Stimulated activated CD4-positive, alpha-beta T cell treated with anti-CD3 and anti-CD28 coated beads, Interleukin-4, amount 100 ng/mL, for 24 hours (primary cell): ENCODE data around the gene PLBD1.

Experiments
- DNase-seq: peaks from one replicate; pipeline ENCODE4 v3.0.0-alpha.2; 2020

PLBD1 gene

DNA sequence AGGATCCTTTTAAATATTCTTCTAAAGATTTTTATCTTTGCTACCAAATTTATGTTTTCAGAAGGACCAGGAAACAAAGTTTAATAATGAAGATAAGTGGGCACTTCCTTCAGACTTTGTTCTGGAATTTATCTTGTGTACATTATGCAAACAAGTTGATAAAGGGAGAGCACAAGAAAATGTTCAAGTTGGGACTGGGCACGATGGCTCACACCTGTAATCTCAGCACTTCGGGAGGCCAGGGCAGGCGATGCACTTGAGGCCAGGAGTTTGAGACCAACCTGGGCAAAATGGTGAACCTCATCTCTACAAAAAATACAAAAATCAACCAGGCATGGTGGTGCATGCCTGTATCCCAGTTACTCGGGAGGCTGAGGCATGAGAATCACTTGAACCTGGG, 4.6 kb downstream of the PLBD1 start:
- DNase-seq = no peak

DNA sequence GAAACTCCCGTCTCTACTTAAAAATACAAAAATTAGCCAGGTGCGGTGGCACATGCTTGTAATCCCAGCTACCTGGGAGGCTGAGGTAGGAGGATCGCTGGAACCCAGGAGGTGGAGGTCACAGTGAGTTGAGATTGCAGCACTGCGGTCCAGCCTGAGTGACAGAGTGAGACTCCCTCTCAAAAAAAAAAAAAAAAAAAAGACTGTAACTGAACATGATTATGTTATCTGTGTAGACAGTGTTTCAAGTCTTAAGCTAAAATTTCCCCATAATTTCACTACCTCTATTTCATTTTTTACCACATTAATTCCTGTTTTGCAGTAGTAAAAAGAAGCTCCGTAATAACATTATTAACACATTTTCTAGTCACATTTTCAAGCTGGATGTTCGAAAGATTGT, 5.4 kb downstream of the PLBD1 start:
- DNase-seq = no peak

DNA sequence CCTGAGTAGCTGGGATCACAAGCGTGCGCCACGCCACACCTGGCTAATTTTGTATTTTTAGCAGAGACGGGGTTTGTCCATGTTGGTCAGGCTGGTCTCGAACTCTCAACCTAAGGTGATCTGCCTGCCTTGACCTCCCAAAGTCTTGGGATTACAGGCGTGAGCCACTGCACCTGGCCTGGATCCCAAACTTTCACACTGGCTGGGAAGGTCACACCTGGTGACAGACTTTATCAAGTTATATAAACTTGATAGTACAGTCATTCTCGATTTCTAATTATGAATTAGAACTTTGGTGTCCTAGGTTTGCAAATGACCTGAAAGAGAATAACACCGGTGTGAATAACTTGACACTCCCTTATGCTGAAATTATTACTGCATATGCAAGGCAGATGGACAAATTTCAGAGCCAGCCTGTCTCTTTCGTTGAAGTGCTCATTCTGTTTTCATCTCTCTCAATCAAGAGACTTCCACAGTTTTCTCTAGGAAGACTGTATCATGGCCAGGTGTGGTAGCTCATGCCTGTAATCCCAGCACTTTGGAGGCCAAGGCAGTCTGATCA, 5.9 kb downstream of the PLBD1 start:
- DNase-seq = no peak

DNA sequence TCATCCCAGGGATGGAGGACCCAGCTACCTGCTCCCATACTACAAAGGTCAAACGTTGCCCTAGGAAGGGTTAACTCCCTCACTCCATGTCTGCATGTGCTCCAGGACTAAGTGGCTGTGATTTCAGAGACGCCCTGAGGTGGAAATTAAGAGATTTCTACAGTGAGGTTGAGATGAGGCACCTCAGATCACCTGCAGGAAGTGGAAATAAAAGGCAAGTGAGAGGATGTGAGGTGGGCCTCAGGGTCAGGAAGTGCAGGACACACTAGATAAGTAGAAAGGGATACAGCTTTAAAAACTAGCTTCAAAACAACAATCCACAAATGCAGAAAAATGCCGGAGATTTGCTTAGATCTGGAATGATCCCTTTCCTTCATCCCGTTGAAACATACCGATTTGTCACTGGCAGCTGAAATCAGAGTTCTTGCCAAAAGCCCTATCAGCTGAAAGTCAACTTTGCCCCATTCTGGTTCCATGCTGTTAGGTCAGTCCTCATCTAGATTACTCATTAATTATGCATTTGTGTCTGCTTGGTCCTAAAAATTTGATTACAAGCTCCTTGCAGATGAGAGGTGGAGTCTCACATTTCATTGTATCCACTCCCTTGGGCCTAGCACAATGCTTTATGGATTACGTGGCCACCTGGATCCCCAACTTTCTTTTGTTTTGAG, 6.6 kb downstream of the PLBD1 start:
- no peak for DNase-seq

DNA sequence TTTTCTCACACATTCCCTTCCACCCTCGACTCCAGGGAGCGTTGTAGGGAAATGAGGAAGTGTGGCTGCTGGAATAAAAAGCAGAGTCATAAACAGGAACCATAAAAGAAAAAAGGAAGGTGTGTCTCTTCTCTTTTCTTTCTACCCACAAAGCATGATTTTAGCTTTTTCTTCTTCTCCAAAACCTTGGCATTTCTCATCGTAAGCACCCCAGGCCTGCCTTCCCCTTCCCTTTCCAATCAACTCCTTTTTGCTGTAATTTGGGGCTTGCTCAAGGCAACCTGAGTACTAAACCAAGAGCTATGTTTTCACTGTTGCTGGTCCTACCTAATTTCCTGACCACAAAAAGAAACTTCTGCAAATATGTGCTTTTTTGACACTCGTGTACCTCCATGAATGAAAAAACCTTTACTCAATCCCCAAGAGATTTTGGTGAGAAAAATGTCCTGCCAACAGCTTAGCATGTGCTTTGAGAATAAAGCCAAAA, 9.2 kb downstream of the PLBD1 start:
- no peak for DNase-seq

DNA sequence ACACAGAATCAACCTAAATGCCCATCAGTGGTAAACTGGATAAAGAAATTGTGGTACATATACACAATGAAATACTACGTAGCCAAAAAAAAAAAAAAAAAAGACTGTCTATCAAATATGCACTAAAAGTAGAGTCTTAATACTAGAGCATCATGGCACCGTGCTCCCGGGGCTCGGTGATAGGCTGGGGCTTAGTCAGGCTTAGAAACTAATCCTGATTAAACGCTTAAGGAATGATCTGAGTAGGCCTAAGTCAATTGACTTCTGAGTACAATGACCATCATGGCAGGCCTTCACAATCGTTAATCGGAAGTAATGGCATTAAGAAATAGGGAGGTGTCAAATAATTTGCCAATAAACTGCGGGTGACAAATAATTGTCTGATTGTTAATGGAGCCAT, 9.7 kb downstream of the PLBD1 start:
- DNase-seq = no peak

DNA sequence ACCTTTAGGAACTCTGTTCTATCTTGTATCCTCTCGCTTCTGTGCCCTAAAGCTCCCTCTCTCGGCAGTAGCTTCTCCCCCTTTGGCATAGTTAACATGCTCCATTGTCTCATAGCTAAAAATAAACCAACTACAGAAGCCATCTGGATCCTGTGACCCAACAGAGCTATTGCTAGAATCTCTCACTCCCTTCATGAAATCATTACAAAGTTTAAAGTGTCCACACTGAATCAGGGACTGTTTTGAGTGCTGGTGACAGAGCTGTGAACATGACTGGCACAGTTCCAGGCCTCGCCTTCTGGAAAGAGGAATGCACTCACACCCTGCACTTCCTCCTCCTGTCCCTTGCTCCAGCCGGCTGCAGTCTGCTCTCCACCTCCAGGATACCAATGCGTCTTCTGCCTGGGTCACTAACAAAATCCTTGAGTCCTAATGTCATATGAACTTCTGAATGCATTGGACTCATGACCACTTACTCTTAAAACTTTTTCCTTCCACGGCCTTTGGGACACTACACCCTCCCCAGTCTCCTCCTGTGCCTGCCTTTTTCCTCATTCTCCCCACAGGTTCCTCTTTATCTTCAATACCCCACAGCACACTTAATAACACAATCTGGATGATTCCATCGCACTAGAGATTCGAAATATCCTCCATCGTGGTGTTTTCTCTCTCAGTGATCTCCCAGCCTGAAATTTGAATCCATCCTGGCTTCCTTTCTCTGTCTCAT, 13.2 kb downstream of the PLBD1 start:
- DNase-seq = no peak

DNA sequence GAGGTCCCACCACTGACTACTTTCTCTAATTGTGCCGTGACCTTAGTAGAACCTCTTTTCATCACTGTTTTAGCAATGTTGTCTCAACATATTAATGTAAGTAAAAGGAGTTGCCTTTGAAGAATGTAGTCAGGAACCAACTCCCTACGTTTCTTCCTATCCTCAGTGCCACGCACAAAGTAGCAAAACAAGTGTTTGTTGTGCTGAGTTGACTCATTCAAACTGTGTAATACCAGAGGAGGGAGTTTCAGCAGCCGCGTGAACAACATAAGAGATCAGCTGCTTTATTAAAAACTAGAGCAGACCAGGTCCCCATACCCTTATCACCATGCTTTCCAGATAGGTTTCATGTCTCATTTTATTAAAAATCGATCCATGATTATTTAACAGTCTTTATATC, 19.1 kb downstream of the PLBD1 start:
- DNase-seq = no peak

DNA sequence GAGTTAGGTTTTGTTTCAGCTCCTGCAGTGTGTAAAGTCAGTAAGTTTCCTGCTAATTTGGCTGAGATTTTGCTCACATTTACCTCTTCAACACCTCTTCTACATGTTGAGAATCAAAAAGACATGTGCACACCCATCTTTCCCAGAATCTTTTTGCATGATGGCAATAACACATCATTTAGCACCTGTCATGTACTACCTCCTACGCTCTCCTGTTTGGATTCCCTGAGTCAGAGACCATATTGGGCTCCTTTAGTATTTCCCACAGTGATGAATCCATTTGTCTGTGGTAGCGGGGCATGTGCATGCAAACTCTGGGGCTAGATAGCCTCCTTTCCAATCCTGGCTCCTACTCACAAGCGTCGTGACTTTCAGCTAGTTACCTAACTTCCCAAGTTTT, 20.1 kb downstream of the PLBD1 start:
- DNase-seq = no peak

DNA sequence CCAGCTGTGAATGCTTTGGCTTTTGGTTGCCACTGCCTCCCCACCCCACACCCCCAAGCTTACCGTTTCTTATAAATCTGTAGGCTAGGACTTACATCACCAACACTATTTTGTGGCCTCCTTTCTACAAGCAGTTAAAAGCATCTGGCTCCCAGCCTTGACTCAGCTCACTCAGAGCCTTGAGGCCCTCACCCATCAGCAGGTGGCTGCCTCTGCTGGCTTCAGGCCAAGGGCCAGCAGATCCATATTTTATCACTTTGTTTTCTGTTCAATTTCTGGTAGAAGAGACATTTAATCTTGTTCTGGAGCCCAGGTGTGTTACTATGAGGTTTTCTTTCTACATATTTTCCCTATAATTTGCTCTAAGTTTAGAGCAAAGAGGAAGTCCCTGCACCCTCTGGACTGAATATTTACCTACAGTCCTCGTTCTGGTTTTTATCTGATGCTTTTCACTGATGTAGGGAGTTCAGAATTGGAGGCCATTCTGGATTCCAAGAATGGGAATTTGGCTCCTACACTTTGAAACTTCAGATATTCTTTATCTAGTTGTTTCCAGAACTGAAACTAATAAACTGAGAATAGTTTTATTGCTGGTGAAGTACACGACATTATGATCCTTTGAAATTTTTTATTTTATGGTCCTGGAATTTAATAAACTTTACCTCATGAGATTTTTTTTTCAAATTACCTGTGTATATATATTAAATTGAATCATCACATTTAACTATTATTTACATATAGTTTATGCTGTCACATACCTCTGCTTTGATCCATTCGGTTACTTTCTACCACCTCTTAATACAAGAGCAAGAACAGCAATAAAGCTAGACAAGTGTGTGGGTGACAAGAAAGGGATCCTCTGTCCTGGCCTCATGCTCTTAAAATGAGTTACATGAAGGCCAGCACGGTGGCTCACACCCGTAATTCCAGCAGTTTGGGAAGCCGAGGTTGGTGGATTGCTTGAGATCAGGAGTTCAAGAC, 22.2 kb downstream of the PLBD1 start:
- DNase-seq = no peak

DNA sequence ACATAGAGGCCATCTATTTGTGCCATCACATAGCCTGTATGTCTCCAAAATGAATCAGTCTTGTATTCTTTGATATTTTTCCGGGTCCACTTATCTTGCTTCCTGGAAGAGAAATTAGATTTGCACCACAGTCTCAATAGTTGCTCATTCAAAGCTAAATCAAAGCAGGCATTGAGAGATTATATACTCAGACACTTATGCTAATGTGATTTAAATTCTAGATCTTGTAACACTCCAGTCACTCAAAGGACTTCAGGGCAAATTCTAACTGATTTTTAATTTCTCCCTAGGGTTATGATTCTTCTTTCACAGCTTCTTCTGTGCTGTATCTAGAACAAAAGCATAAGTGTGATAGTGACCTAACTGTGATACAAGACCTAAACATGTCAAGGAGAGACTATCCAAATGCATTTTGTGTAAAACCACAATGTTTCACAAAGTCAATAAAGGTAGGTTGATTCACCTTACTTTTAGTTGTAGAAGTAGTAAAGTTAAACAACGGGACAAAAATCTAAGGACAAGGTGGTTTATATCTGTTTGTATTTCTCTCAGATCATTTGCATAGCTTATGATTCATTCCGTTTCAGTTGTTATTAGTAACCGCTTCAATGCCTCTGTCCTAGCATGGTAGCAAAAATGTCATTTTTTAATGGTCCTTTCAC, 26.8 kb downstream of the PLBD1 start:
- no peak for DNase-seq

DNA sequence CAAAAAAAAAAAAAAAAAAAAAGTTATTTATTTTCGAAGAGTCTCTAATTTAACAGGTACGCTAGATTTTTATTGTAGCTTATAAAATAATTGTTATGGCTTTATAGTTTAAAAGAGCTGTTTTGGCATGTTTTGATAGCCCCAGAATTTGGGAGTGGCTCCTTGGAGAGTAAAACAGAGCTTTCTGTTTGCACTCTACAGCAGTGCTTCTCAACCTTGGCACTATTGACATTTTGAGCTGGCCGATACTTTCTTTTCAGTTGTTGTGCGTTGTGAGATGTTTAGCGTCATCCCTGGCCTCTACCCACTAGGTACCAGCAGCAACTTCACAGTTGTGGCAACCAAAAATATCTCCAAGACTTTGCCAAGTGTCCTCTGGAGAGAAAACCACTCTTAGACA, 30.6 kb downstream of the PLBD1 start:
- DNase-seq = no peak

DNA sequence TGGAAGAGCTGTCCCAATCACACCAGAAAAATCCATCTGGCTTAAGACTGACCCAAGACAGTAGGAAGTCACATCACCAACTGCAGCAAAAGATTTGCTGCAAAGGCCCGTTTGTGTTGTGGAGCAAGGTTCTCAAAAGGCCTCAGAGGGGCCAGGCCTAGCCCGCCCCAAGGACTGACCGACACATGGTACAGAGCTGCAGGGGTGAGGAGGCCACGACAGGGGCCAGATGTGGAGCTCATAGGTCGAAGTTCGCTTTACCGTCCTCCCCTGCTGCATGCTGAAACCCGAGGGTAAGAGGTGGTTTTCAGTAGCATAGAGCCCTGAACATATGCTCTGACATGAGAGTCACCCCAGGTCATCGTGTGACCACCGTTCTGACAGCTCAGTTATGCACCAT, 35.5 kb downstream of the PLBD1 start:
- no peak for DNase-seq

DNA sequence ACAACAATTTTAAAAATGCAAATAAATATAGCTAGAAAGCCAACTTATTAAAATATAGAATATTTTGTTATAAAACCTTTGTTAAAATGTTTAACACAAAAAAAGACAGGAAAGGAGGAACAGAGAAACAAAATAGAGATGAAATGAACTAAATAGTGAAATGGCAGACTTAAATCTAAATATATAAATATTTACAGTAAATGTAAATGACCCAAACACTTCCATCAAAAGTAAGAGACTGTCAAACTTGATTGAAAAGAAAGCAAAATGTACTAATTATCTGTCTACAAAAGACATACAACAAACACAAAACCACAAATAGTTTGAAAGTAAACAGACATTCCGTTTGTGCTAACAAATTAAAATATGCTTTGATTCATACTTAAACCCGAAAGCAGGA, 41.7 kb downstream of the PLBD1 start:
- DNase-seq = no peak

DNA sequence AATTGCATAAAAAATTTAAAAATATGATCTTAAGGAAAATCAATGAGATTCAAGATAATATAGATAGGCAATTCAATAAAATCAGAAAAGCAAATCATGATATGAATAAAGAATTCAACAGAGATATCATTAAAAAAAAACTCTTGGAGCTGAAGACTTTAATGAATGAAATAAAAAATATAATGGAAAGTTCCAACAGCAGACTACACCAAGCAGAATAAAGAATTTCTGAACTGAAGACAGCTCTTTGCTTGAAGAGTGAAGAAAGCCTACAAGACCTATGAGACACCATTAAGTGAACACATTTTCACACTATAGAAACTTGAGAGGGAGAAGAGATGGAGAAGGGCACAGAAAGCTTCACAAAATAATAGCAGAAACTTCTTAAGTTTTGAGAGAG, 45.9 kb downstream of the PLBD1 start:
- DNase-seq = no peak

DNA sequence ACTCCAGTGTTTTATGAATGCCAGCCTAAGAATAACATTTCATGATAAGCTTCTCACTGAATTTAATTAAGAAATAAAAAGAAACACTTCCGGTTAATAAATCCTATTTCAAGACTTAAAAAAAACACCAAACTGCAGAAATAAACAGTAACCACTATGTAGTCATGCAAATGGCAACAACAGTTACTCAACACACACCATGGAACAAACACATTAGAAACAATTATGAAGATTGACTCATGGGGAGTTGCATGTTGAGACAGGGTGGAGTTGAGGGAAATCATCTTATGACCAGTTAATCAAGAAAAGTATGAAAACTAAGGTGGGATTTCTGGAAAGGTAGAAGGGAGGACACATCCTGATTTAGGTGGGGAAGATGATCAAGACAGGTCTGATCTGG, 52.7 kb downstream of the PLBD1 start:
- no peak for DNase-seq

DNA sequence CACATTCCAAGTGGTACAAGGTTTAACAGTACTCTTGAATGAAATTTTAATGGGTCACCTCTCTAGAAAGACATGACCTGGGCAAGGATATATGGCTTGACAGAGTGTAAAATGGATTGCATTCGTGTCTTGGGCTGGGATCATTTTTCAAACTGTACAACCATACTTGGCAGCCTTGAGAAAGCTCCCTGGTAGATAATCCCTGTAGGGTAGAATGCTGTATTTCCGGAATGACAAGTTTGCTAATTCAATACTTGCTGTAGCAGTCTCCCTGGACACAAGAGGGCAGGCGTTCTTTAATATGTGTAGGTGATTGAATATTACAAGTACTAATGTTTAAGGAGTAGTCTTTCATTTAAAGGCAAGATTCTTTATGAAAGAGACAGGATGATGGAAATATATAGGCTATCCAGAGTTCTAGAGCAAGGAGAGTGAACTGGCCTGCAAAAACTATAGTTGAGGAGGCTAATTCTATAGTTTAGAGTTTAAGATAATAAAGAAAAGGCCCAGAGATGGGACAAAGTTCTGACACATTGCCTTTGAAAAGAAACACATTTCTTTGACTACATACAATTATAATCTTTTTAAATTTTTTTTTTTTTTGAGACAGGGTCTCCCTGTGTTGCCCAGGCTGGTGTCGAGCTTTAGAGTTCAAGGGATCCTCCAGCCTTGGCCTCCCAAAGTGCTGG, 53.4 kb downstream of the PLBD1 start:
- no peak for DNase-seq

DNA sequence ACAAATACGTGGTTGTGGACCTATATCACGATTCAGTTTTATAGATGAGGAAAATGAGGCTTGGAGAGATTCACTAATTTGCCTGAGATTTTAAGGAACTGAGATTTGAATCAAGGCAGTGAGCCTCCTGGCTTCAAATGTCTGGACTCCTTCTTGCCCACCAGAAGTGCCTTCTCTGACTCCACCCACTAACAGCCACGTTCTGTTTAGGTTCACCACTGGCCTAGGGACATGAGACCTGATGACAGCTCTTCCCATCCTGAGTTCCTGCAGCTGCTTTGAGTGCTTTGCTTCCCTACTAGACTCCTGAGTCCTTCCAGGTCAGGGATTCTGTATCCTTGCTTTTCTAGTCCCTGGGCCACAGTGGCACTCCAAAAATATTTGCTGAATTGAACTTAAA, 57.1 kb downstream of the PLBD1 start:
- DNase-seq = no peak

DNA sequence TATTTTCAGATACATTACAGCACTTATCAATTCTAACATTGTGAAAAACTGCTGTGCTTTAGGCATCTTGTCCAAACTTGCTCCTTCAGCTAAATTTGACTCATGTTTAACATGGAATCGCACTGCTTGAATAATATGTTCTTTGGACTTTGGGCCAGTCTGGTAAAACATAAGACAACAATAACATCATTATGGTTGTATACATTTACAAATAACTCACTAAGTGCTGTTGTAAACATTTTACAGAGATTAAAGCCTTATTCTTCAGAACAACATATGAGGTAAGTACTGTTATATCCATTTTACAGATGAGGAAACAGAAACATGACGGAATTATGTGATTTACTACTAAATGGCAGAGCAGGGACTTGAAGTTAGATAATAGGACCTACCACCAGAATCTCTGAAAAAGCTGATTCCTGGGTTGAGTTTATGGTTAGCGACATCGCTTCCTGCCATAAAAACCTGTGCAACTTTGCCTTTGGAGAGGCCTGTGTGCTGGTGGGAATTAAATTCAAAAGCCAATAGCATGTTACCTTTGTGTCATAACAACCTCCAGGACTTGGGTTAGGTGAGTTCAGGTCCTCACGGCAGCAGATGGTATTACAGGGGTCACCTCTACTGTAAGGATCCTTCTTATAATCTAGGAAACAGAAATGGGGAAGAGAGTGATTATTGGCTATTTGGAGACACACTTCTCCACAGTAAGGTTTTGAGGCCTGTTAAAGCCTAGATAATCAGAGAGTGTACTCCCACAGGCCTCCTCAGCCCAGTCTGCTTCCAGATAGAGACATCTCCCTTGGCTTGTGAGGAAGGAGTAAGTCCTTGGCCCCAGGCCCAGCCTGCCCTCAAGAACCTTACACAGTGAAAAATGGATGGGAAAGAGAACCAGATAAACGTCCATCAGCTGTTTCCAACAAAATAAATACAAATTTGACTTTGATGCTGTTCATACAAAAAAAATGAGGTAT, 61.8 kb downstream of the PLBD1 start:
- DNase-seq = no peak

DNA sequence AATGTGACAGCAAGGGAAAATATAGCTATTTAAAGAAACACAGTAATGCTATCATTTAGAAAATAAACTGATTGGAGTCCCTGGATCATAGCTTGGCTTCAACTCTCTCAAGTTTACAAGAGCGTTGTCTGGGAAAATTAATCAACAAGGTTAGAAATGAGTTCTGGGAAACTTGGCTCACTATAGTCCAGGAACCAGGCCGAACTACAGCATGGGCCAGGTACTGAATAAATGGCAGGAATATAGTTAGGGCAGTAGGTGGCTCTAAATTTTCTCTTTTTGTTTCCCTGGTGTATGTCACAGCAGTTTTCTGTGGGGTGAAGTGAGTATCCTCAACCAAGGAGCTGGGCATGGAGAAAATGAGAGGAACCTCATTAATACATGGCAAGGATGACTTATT, 72.4 kb downstream of the PLBD1 start:
- no peak for DNase-seq

DNA sequence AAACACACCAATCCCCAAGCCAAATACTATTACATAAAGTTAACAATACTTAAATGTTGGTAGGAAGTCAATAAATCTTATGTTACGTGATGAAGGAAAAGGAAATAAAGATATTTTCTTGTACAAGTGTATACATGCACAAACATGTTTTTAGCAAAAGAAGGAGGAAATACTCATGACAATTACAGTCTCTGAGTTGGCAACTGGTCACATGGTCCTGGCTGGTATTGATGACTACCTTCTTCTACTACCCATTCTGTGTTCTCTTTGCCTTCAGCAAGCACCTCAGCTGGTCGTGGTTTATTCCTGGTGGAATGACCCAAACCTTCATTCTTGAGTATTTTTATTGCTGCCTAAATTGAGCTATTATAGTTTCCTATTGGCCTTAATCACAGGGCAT, 84.8 kb downstream of the PLBD1 start:
- DNase-seq = no peak
